IPS DF 4.7 (cell line): Measurements from ENCODE around the gene P2RX4.
"Not testable (repeated sequence)": the region's sequence is repeated elsewhere in the genome, so short reads cannot be mapped to it uniquely, and the experiment has no call there.

Experiments
- DNase-seq: peaks from one replicate; pipeline ENCODE4 v3.0.0-alpha.2; 2013; ENCODE audit warnings: low spot score; ENCODE audit errors: extremely low read depth

P2RX4 gene

GRCh38 chr12:121209624-121210572 is at the start of gene P2RX4:
Gene P2RX4 (plus strand): TSS chr12:121210129. CDS start chr12:121210165, 36 bp downstream.
- no peak for DNase-seq

GRCh38 chr12:121162384-121162783 is 47.5 kb upstream of the P2RX4 start:
- DNase-seq: no peak

- no peak for DNase-seq
These were observed 46.9 kb upstream of the P2RX4 start for GRCh38 chr12:121162985-121163384.

- not testable (repeated sequence) for DNase-seq
These were observed 45.1 kb upstream of the P2RX4 start for GRCh38 chr12:121164839-121165238.

- no peak for DNase-seq
These were observed 44.6 kb upstream of the P2RX4 start for GRCh38 chr12:121165316-121165715.

GRCh38 chr12:121166356-121166755 is 43.6 kb upstream of the P2RX4 start:
- no peak for DNase-seq

GRCh38 chr12:121167232-121167820 is 42.6 kb upstream of the P2RX4 start:
- no peak for DNase-seq

GRCh38 chr12:121167951-121168350 is 42.0 kb upstream of the P2RX4 start:
- no peak for DNase-seq

- DNase-seq: no peak
These were observed 39.8 kb upstream of the P2RX4 start for GRCh38 chr12:121170151-121170550.

GRCh38 chr12:121170611-121171260 is 39.2 kb upstream of the P2RX4 start:
- DNase-seq: no peak

GRCh38 chr12:121172145-121172544 is 37.8 kb upstream of the P2RX4 start:
- no peak for DNase-seq

GRCh38 chr12:121175383-121176119 is 34.4 kb upstream of the P2RX4 start:
- DNase-seq: no peak

- no peak for DNase-seq
These were observed 33.0 kb upstream of the P2RX4 start for GRCh38 chr12:121176826-121177529.

GRCh38 chr12:121181181-121181580 is 28.7 kb upstream of the P2RX4 start:
- no peak for DNase-seq

- DNase-seq: no peak
These were observed 27.6 kb upstream of the P2RX4 start for GRCh38 chr12:121182222-121182893.

- no peak for DNase-seq
These were observed 25.5 kb upstream of the P2RX4 start for GRCh38 chr12:121184425-121184824.

- no peak for DNase-seq
These were observed 24.7 kb upstream of the P2RX4 start for GRCh38 chr12:121184984-121185889.

GRCh38 chr12:121186826-121187225 is 23.1 kb upstream of the P2RX4 start:
- DNase-seq: no peak

GRCh38 chr12:121187501-121187900 is 22.4 kb upstream of the P2RX4 start:
- no peak for DNase-seq
